ENCODE data around the gene PRDM11.
A peak's percentile ranks its signal among the peaks of the same experiment; 100 is the strongest.
"Not testable (repeated sequence)": the region's sequence is repeated elsewhere in the genome, so short reads cannot be mapped to it uniquely, and the experiment has no call there.

PRDM11 gene

GRCh38 chr11:45238724-45239123 is 92.3 kb downstream of the PRDM11 start:
- DNase-seq, result peak; percentile 40

DNA sequence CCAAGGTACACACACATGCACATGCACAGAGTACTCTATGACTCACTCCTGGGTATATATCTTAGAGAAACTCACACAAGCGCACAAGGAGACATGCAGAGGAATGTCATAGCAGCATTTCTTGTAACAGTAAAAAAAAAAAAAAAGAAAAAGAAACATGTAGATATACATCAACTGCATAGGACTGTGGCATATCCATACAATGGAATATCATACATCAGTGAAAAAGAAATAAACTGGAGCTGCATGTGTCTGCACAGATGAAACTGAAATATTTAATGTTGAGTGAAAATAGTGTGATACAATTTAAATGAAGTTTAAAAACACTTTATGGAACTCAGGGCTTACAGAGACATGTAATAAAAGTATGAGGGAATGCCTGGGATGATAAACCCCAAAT is 93.3 kb downstream of the PRDM11 start:
- no peak for DNase-seq

DNA sequence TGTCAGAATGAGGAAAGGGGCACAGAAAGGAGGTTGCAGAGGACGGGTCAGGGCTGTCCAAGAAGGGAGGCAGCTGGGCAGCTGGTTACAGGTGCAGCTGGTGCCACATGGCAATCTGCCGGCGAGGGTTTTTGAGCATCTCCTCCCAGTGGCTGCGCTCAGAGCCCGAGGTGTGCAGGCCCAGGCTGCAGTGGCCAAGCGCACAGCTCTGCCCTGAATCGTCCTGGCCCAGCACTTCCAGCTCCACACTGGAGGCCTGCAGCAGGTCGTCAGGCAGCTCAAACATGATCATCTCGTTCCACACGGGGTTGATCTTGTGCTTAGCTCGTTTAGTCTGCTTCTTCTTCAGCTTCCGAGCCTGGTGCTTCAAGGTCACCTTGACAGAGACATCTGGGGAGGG is 97.5 kb downstream of the PRDM11 start:
- no peak for DNase-seq

DNA sequence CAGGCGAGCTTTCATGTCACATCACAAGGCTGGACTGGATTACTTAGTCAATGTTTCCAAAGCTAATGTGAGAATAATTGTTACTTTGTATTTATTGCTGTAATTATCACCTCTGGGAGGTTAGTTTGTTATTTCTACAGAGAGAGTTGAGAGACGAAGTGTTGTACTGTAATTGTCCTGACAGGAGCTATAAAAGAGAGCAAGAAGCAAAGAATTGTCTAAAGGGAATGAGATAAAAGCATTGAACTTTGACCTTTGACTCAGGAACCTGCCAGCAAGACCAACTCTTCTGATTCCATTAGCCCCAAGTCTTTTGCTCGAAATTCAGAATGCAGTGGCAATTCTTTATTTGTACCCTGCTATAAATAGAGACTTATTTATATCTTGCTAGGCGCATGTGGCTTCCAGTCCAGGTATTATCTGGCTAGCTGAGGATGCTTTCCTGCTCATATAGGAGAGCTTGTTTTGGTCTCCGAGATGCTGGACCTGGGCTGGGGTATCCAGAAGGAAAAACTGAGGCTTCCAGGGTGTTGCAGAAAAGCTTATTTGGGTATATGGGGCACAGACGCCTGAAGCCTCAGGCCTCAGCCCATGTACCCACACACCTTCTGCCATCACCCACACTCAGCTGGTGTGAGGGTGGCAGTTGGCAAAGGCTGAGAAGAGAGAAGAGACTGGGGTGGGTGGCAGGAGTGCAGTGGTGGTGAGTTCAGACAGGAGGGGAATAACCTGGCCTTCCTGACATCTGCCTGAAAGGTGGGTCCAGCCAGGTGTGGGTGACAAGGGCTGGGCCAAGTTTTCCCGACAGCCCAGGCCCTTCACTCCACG is 99.0 kb downstream of the PRDM11 start:
- no peak for DNase-seq

GRCh38 chr11:45246241-45246640 is 99.8 kb downstream of the PRDM11 start:
- no peak for DNase-seq

DNA sequence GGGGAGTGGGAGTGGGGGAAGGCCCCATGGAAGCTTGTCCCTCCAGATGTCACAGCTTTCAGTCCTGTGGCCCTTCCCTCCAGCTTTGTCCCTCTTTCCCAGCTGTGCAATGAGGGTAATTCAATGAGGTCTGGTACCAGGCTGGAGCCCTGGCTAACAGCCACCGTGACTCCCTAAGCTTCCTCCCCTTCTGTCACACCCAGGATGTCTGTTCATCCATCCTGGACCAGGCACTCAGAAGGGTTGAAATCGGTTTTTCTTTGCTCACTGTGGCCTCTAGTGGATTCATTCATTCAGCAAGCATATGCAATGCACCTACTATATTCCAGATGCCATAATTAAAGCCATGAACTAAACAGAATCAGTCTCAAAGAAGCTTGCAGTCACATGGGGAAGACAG is 101.0 kb downstream of the PRDM11 start:
- DNase-seq, result no peak

GRCh38 chr11:45248501-45249011 is 102.1 kb downstream of the PRDM11 start:
- no peak for DNase-seq

GRCh38 chr11:45249372-45249771 is 102.9 kb downstream of the PRDM11 start:
- DNase-seq, result not testable (repeated sequence)

DNA sequence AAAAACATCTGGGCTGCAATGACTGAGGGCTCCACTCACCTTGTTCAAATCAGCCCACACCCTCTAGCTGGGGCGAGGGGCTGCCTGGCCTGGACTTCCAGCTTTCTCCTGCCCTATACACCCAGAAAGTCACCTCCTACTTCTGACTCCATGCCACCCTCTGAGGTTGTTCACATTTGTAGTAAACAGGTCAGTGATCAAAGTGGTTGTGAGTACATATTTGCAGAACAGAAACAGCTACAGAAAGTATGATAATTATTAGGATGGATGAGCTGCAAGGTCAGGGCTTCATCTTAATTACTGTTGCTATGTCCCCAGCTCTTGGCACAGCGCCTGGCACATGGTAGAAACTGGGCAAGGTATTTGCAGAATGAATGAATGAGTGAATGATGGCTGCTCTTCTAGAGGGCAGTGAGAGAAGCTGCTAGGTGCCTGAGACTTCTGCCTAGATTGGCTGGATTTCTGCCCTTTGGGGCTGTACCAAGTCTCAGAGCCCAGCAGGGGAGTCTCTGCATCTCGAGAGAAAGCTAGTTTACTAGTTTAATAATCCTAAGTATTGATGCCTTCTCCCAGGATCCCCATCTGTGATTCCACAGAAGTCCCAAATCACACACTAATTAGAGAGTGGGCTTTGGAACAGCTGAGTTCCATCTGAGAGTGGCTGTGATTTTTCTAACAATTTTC is 103.7 kb downstream of the PRDM11 start:
- DNase-seq, result no peak

DNA sequence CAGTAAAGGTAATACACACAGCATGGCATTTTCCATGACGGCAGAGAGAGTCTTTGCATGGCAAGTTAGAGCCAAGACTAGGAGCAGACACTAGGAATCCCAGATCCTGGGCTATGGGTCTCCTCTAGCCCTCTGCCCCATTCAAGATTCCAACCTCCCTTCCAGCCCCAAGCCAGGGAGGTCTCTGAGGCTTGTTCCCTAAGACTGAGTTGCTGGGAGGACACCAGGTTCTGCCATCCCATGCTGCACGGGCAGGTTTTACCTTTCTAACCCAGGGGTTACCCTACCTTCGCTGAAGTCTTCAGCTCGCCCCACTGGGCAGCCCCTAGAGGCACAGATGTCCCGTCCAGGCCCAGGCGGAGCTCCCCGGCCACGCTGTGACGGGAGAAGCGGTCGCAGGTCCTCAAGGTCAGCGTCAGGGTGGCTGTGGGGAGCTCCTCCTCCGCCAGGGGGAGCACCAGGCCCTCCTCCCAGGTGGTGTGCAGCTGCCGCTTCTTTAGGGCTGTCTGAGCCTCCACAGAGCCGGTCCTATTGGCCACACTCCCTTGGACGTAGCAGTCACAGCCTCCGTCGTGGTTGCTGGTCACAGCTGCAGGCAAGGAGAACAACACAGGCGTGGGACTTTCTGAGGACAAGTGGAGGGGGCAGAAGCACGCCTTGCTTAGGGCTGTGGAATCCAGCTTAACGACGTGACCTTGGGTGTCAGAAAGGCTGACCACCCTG is 105.9 kb downstream of the PRDM11 start:
- peak; percentile 83 for DNase-seq

DNA sequence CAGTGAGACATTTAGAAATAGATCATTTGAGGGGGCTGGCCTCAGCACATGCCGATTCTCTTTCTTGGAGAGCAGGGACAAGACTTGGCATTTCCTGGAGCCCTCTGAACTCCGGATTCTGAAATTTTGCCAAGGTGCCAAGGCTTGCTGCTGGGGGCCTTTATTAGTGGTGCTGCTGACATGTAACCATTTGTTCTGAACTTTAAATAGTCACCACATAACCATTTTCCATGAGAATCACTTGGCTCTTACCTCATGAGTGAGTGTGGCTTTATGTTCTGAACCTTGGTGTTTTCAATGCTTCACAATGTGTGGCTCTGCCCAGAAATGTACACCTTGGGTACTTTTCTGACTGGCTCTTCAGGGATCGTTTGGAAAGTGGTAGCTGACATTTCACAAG is 106.4 kb downstream of the PRDM11 start:
- DNase-seq, result no peak

DNA sequence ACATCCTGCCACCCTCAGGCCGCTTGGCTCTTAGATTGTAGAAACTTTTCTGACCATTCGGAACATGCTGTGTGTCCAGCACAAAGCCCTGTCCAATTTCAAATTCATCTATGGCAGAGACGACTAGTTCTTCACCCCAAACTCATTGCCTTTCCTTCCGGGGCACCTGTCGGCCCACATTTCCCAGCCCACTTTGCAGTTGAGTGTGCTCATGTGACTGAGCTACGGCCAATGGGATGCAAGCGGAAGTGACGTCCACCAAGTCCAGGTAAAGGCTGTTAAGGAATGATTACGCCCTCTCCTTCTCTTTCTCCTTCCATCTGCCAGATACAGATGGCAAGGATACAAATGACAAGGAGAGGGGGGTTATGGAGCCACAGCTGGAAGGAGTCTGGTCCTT is 107.2 kb downstream of the PRDM11 start:
- no peak for DNase-seq

DNA sequence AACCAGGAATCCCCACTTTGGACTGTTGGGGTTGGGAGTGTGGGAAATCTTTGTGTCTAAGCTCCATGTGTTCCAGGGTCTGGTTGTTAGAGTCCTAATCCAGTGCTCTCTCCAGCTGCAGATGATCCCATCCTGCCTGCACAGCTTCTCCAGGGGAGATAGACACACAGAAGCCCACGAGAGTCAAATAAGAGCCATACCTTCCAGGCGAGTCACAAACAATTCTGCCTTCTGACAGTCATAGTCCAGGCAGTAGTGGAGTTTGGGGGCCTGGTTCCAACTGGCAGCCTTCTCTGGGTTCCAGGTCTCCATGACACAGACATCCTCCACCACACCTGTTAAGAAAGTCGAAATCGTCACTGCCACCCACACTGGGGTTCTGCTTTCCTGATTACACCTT is 107.6 kb downstream of the PRDM11 start:
- DNase-seq, result no peak

DNA sequence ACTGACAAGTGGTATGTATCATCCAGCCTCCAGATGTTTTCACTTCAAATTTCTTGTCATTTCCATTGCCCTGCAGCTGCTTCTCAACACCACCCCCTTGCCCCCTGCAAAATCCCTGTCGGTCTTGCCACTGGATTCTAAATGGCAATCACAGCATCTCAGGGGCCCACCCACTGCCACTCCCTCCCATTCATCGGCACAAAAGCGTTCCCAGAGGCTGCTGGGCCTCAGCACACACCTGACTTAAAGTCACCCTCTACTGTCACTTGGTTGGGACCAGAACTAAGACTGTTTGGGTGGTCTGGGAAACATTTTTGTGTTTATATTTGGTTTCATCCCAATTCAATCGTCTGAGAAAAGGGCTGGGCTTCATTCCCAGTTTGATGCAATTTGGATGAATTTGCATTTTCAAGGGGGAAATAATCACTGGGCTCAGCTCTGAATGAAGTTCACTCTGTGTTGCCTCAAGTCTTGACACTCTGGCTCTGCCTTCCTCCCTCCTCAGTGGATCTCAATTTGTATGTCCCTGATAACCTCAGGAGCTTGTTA is 112.6 kb downstream of the PRDM11 start:
- no peak for DNase-seq

DNA sequence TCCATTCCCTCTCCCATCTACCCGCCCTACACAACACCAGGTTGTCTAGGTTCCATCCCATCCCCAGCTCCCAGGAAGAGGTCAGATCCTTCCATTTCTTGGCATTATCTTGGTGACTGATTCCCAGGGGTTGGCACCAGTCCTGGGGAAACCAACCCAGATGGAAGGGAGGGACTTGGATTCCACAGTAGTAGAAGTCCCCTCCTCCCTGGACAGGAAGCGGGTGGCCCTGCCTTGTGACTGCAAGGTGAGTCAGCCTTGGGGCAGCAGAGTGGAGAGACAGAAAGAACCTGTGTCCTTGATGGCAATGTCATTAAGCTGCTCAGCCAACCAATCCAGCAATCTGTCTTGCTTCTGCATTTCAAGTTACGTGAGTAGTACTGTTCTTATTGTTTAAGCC is 113.2 kb downstream of the PRDM11 start:
- no peak for DNase-seq

- DNase-seq, result no peak
Observed at GRCh38 chr11:45260071-45260470, 113.6 kb downstream of the PRDM11 start.

GRCh38 chr11:45262900-45263299 is 116.5 kb downstream of the PRDM11 start:
- no peak for DNase-seq

DNA sequence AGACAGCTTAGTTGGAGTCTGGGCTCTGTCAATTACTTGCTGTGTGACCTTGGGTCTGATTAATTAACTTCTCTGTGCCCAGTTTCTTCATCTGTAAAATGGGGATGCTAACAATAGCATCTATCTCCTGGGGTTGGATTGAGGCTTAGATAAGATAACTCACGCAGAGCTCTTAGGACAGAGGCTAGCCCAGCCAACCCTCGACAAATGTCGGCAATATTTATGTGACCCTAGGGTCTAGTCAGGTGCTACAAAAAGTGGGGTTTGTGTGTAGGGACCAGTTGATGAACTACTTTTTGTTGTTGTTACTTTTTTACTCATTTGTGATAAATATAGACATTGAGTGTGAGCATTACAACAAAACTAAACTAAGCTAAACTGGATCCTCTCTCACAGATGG is 117.3 kb downstream of the PRDM11 start:
- no peak for DNase-seq

DNA sequence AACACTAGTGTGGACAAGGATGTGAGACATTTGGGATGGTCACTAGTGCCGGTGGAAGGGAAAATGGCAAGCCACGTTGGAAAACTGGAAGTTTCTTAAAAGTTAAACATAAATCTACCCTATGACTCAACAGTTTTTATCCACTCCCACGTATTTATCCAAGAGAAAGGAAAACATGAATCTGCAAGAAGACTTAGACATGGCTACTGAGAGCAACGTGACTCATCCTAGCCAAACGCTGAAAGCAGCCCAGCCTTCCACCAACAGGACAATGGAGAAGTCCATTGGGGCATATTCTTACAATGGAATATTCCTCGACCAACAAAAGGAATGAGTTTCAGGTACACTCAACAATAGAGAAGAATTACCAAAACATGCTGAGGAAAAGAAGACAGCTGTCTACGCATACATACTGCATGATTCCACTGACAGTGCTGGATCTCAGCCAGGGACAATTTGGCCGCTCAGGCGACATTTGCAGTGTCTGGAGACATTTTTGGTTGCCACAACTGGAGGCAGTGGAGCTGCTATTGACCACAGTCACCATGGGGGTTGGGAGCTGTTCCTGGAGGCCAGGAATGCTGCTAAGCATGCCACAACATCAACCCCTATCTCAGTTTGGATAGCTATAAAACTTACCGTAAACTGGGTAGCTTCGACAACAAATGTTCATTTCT is 118.5 kb downstream of the PRDM11 start:
- DNase-seq, result no peak

DNA sequence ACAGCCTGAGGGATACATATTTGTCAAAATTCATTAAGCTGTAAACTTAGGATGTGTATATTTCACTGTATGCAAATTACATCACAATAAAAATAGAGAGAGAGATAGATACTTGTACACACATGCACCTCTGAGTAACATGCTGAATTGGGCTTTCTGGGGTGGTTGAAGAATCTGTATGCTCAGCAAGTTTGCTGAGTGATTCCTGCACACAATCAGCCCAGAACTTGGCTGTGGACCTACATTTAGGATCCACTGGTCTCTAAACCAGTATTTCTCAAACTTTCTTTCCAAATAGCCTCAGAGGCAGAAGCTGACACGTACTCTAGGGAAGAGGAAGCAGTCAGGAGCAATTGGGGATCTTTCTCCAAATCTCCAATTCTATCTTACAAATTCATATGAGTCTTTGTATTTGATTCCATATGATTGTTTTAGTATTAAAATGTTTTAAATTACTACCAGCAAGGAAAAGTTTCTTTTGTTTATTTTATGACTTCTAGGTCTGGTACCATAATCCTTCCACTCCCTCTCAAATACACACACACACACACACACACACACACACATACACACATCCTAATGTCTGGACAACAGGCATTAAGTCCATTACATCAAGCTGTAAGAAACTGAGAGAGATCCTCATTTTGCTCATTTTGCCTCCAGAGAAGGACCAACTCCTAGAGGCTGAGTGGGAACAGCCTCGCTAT is 119.7 kb downstream of the PRDM11 start:
- no peak for DNase-seq

DNA sequence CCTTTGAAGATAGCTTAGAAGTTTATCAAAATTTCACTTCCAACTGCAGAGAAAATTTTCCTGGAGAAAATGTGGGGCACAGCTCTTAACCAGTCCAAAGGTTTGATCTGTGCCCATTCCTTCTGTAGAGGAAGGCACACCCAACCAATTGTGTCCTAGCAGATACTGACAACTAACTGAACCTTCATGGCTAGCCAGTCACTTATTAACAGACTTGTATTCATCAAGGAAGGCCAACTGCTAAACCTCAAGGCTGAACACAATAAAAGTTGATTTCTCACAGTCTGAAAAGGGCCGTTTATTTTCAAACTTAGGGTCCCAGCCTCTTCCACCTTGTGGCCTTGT is 120.2 kb downstream of the PRDM11 start:
- DNase-seq, result no peak

GRCh38 chr11:45267052-45267451 is 120.6 kb downstream of the PRDM11 start:
- DNase-seq, result peak; percentile 51

Data from 8988T (cell line).